ENCODE results near the gene PAK2. TPM values are rescaled to one million over a fixed set of nuclear protein-coding genes. Genes with fewer than 3 reads are reported as not detected.
A peak's percentile ranks its signal among the peaks of the same experiment; 100 is the strongest.
"Not testable (repeated sequence)": the region's sequence is repeated elsewhere in the genome, so short reads cannot be mapped to it uniquely, and the experiment has no call there.

The PAK2 gene
- total RNA-seq, 1 donor = 32.9 TPM

DNA sequence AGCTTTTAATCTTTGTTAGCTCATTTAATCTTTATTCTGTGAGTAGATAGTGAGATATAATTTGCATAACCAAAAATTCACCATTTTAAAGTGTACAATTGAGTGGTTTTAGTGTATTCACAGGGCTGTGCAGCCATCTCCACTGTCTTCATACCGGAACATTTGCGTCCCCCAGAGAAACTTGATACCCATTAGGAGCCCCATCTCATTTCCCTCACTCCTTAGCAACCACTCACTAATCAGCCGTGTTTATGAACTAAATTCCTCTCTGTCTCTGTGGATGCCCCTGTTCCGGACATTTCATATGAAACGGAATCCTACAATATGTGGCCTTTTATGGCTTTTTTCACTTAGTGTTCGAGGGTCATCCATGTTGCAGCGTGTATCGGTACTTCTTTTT lies 38.2 kb downstream of the PAK2 start:
- DNase-seq (ENCODE audit: low read depth in 2 of 3, low spot score in 2 of 3) = no peak

DNA sequence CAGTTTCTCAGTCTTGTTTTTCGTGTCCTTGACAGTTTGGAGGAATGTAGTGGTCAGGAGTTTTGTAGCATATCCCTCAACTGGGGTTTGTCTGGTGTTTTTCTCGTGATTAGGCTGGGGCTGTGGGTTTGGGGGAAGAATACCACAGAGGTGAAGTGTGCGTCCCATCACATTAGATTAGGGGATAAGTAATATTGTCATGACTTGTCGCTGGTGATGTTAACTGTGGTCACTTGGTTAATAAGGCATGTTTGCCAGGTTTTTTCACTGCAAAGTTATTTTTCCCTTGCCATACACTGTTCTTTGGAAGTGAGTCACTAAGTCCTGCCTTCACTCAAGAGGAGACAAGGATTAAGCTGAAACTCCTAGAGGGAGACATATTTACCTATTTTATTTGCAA lies 39.1 kb downstream of the PAK2 start:
- no peak for DNase-seq (ENCODE audit: low read depth in 2 of 3, low spot score in 2 of 3)

DNA sequence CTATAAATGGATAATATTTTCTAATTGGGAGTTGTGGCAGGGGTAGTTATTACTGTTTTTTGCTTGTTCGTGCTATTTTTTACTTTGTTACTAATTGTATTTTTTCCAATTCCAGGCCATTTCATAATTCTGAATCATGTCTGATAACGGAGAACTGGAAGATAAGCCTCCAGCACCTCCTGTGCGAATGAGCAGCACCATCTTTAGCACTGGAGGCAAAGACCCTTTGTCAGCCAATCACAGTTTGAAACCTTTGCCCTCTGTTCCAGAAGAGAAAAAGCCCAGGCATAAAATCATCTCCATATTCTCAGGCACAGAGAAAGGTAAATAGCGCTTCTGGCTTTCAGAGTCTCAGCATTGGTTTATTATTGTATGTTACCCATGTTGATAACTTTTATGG lies 42.9 kb downstream of the PAK2 start:
- DNase-seq (ENCODE audit: low read depth in 2 of 3, low spot score in 2 of 3) = no peak

GRCh38 chr3:196788528-196788927 lies 48.9 kb downstream of the PAK2 start:
- DNase-seq (ENCODE audit: low read depth in 2 of 3, low spot score in 2 of 3) = no peak

DNA sequence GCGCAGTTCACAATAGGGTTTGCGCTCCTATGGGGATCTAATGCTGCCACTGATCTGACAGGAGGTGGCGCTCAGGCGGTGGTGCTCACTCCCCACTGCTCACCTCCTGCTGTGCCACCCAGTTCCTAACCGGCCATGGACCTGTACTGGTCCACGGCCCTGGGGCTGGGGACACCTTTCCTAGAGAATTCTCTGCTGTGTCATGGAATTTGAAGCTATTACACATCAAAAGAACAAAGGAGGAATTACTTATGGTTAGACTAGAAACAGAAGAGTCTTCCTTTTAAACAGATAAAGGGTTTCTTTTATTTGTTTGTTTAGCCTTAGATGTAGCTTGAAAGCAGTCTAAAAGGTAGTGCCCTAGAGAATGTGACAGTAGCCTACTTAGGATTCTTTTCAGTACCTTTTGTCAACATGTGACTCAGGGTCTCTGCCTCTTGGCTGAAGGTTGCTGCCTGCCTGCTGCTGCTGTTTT lies 50.3 kb downstream of the PAK2 start:
- DNase-seq (ENCODE audit: low read depth in 2 of 3, low spot score in 2 of 3) = no peak

DNA sequence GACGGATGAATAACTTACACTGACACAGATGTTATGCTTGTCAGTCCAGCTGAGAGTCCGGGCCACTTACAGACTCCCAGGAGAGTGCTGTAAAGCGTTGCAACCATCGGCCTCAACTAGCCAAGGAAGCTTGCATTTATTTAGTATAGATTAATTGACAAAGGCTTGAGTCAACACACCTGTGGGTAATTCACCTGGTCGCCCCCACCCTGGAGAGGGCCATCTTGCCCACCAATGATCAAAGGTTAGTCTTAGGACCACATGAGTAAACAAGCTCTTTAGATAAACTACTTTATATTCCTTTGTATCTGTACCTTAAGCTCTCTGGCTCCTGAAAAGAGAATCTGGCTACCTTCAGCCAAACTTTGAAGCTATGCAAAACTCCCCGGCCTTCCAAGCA lies 51.0 kb downstream of the PAK2 start:
- DNase-seq (ENCODE audit: low read depth in 2 of 3, low spot score in 2 of 3) = no peak

GRCh38 chr3:196792771-196793170 lies 53.1 kb downstream of the PAK2 start:
- peak in 1 of 3 donors; percentile 11 for DNase-seq (ENCODE audit: low read depth in 2 of 3, low spot score in 2 of 3)

DNA sequence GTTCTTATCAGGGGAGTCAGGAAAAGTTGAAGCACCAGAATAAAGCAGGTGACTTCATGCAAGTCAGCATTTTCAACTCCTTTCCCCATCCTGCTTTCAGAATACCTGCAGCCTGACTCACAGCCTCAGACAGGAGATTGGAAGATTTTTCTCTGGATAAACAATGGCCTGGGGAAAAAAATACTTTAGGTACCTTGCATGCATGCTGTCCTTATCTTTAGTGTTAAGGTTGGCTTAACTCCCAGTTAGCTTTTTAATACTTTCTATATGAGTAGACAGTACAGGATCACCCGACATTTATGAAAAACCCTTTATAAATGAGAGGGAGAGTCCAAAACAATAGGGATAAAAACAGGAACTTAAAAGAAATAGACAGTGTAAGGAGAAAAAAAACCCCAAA lies 53.6 kb downstream of the PAK2 start:
- no peak for DNase-seq (ENCODE audit: low read depth in 2 of 3, low spot score in 2 of 3)

- no peak for DNase-seq (ENCODE audit: low read depth in 2 of 3, low spot score in 2 of 3)
These were observed 54.8 kb downstream of the PAK2 start for GRCh38 chr3:196794467-196794866.

GRCh38 chr3:196796317-196796716 lies 56.7 kb downstream of the PAK2 start:
- DNase-seq (ENCODE audit: low read depth in 2 of 3, low spot score in 2 of 3) = no peak

GRCh38 chr3:196800742-196801434 lies 61.2 kb downstream of the PAK2 start:
- DNase-seq (ENCODE audit: low read depth in 2 of 3, low spot score in 2 of 3) = peak in 1 of 3 donors; percentile 6

GRCh38 chr3:196803891-196804468 lies 64.3 kb downstream of the PAK2 start:
- no peak for DNase-seq (ENCODE audit: low read depth in 2 of 3, low spot score in 2 of 3)

GRCh38 chr3:196804773-196805172 lies 65.1 kb downstream of the PAK2 start:
- DNase-seq (ENCODE audit: low read depth in 2 of 3, low spot score in 2 of 3) = no peak

- DNase-seq (ENCODE audit: low read depth in 2 of 3, low spot score in 2 of 3) = peak in 1 of 3 donors; percentile 11
These were observed 71.4 kb downstream of the PAK2 start for GRCh38 chr3:196810963-196811581.

DNA sequence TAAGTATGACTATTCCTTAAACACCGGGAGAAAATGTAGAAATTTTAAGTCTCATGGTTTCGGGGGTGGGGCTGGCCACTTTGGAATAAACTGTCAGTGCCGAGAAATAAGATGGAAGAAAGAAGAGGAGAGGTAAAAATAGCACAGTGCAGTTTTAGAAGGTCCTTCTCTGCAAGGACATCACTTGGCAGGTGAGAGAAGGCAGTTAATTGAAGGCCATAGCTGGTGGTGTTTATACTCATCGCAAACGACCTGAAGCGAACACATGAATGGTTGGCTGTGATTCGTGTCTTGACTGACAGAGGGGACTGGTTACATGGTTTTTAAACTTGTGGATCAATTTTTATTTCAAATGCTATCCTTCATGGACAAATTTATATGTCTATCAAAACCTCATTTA lies 73.2 kb downstream of the PAK2 start:
- no peak for DNase-seq (ENCODE audit: low read depth in 2 of 3, low spot score in 2 of 3)

GRCh38 chr3:196813903-196814302 lies 74.2 kb downstream of the PAK2 start:
- DNase-seq (ENCODE audit: low read depth in 2 of 3, low spot score in 2 of 3) = no peak

DNA sequence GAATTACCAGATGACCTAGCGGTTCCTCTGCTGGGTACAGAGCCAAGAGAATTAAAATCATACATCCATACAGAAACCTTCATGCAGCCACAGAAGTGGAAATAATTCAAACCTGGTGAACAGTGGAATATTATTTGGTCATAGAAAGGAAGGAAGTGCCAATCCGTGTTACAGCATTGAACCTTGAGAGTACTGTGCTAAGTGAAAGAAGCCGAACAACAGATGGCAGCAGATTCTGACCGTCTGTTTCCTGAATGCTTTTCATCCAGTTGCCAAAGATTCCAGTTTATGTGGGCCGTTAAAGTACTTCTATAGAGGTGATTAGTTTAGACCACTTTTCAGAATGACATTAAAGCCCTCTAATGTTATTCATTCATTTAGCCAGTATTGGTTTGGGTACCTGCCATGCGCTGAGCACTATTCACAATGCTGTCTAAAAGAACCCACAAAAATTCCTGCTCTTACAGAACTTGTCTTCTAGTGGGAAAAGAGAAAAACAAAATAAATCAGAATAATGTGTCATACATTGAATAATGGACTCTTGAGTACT lies 82.2 kb downstream of the PAK2 start:
- no peak for DNase-seq (ENCODE audit: low read depth in 2 of 3, low spot score in 2 of 3)

DNA sequence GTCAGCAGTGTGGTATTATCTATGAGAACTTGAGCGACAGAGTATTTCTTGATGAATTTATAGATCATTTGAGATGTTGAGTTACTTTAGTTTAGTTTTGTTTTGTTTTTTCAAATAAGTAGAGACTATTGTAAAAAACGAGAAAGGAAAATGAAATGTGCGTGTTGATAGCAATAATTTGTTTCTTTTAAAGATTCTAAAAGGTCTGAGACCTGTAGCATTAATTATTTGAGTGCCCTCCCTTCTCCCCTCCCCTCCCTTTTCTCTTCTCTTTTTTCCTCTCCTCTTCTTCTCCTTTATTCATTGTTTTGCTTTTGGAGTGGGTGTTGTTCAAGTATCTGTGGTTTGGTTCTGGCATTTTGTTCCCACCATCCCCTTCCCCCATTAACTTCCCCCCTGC lies 90.0 kb downstream of the PAK2 start:
- not testable (repeated sequence) for DNase-seq (ENCODE audit: low read depth in 2 of 3, low spot score in 2 of 3)

- no peak for DNase-seq (ENCODE audit: low read depth in 2 of 3, low spot score in 2 of 3)
These were observed 95.4 kb downstream of the PAK2 start for GRCh38 chr3:196835086-196835485.

DNA sequence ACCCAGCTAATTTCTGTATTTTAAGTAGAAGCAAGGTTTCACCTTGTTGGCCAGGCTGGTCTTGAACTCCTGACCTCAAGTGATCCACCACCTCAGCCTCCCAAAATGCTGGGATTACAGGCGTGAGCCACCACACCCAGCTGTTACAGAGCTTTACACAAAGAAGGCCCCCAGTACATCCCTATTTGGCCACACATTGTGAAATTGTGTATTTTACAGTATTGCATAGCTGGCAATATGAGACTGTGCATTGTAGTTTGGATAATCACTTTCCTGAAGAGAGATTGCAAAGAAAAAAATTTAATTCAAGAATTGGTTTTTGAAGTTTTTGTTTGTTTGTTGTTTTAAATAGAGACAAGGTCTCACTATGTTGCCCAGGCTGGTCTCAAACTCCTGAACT lies 97.0 kb downstream of the PAK2 start:
- not testable (repeated sequence) for DNase-seq (ENCODE audit: low read depth in 2 of 3, low spot score in 2 of 3)

DNA sequence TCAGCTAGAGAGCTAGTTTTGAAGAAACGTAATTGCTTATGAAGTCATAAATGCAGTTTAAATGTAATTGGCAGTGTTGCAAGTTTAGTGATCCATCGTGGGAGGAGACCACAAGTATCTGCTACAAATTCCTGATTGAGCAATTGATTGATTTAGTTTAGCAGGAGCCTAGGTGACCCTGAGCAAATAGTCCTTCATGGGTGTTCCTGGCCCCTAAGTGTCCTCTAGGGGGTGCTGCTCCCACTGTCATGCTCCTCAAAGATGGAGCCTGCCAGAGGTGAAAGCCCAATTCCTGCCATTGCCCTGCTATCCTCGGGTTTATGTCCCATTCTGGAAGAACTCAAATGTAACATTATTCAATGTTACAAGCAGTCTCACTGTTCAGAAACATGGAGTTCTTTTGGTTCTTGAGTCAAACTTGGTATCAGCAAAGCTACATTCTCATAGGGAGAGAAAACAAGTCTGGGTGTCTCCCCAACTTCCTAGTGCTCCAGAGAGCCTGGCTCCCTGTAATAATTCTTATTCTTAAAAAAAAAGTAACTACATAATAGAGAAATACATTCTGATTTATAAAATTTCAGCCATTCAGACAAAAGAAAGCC lies 98.3 kb downstream of the PAK2 start:
- peak; percentile 50 to 82 (median 70) for DNase-seq (ENCODE audit: low read depth in 2 of 3, low spot score in 2 of 3)

Data from hematopoietic multipotent progenitor cell (in vitro differentiated cells).